Panc1 (cell line): ENCODE measurements around the gene UBR2.

Experiments used
- CTCF ChIP-seq: fragments of 450-650 bp; IDR thresholded peaks from 2 replicates; pipeline ENCODE4 v1.5.1; 2017; ENCODE audit warnings: mild to moderate bottlenecking
- POLR2AphosphoS5 ChIP-seq: IDR thresholded peaks from 2 replicates; pipeline ENCODE4 v1.6.1; 2012; ENCODE audit warnings: mild to moderate bottlenecking, low read depth, low read length, moderate library complexity

GRCh38 chr6:42522942-42523814 is 40.7 kb upstream of the UBR2 start:
- TF ChIP-seq CTCF (no peak), POLR2AphosphoS5 (no peak)
